ENCODE data around the gene LIN7B. TPM values are rescaled to one million over a fixed set of nuclear protein-coding genes. Genes with fewer than 3 reads are reported as not detected.

LIN7B gene
- total and polyA plus RNA-seq, 2 of the 13 experiments (the other 11 are each of a cell fraction or from before 2014, with no cell fraction given), result 5.3 to 7.6 TPM

DNA sequence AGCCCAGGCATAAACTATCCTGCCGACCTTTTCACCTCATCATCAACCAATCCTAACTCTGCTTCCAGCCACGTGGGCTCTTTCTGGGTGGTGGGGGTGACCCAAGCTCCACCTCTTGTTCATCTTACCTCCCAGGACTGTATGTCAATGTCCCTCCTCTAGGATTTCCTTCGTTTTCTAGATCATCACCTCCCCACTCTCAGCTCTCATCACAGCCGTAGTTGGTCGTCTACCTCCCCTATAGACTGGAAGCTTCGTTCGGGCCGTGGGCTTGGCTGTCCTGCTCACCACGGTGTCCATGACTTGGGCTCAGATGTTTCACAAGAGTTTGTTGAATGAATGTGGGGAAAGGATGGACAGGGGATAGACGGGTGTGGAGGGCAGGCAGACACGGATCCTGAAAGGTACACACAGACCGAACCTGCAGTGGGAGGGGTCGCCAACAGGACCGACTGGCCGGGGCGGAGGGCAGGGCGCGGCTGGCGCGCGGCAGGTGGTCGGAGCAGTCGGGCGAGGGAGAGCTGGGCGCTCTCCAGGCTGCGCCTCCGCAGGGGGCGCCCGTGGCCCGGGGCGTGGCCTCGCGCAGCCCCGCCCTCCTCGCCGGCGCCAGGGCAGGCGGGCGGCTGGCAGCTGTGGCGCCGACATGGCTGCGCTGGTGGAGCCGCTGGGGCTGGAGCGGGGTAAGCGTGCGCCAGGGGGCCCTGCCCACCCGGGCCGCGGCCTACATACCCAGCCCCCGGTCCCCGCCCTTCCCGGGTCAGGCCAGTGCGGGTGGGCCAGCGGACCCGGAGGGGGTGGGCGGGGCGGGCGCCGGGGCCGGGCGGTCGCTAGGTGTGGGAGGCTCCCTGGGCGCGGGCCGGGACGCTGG lies at the start of gene LIN7B (continued):
- TF ChIP-seq SRSF4 (IDR thresholded peaks at IDR 0.05; ENCODE audit: low read depth, low read length, poor library complexity, severe bottlenecking) (no peak), STAG1 (CRISPR knock-in tag; IDR thresholded peaks at IDR 0.05) (no peak), ZIK1 (CRISPR knock-in tag; IDR thresholded peaks at IDR 0.05; ENCODE audit: borderline replicate concordance, low read depth) (no peak; the same call in 1 of the 2 replicates), ZBTB3 (CRISPR knock-in tag; IDR thresholded peaks at IDR 0.05; ENCODE audit: borderline replicate concordance, low read depth) (no peak), KDM1A (CRISPR knock-in tag; IDR thresholded peaks at IDR 0.05) (no peak), MYC (CRISPR knock-in tag; IDR thresholded peaks at IDR 0.05; ENCODE audit: borderline replicate concordance) (peak; percentile 53; the same call in 1 of the 2 replicates), TCF7 (IDR thresholded peaks at IDR 0.05; ENCODE audit: low read depth) (no peak), ZNF550 (CRISPR knock-in tag; IDR thresholded peaks at IDR 0.05; ENCODE audit: borderline replicate concordance) (no peak), ZNF563 (CRISPR knock-in tag; IDR thresholded peaks at IDR 0.05) (peak; percentile 81), SNAPC2 (CRISPR knock-in tag; IDR thresholded peaks at IDR 0.05) (no peak), AHR (CRISPR knock-in tag; IDR thresholded peaks at IDR 0.05) (0 out of 2 replicates have a peak, but pooled peaks have one; percentile 38), JUNB (CRISPR knock-in tag; IDR thresholded peaks at IDR 0.05; ENCODE audit: borderline replicate concordance) (no peak), ZNF407 (CRISPR knock-in tag; IDR thresholded peaks at IDR 0.05; ENCODE audit: not compliant biosample characterization) (peak; percentile 52), ZSCAN31 (CRISPR knock-in tag; IDR thresholded peaks at IDR 0.05; ENCODE audit: low read depth) (no peak), ZNF207 (IDR thresholded peaks at IDR 0.05; ENCODE audit: borderline replicate concordance) (no peak), ZC3H13 (CRISPR knock-in tag; IDR thresholded peaks at IDR 0.05) (peak; percentile 78; the same call in 1 of the 2 replicates)
- TF ChIP-seq, protein P1, sequence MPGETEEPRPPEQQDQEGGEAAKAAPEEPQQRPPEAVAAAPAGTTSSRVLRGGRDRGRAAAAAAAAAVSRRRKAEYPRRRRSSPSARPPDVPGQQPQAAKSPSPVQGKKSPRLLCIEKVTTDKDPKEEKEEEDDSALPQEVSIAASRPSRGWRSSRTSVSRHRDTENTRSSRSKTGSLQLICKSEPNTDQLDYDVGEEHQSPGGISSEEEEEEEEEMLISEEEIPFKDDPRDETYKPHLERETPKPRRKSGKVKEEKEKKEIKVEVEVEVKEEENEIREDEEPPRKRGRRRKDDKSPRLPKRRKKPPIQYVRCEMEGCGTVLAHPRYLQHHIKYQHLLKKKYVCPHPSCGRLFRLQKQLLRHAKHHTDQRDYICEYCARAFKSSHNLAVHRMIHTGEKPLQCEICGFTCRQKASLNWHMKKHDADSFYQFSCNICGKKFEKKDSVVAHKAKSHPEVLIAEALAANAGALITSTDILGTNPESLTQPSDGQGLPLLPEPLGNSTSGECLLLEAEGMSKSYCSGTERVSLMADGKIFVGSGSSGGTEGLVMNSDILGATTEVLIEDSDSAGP (CRISPR knock-in tag; IDR thresholded peaks at IDR 0.05; ENCODE audit: borderline replicate concordance), result peak; percentile 38; the same call in 1 of the 2 replicates
- TF ChIP-seq, protein P2, sequence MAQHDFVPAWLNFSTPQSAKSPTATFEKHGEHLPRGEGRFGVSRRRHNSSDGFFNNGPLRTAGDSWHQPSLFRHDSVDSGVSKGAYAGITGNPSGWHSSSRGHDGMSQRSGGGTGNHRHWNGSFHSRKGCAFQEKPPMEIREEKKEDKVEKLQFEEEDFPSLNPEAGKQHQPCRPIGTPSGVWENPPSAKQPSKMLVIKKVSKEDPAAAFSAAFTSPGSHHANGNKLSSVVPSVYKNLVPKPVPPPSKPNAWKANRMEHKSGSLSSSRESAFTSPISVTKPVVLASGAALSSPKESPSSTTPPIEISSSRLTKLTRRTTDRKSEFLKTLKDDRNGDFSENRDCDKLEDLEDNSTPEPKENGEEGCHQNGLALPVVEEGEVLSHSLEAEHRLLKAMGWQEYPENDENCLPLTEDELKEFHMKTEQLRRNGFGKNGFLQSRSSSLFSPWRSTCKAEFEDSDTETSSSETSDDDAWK (CRISPR knock-in tag; IDR thresholded peaks at IDR 0.05), result no peak

Data from HepG2 (cell line).